ENCODE data around the gene MAMLD1. TPM values are rescaled to one million over a fixed set of nuclear protein-coding genes. Genes with fewer than 3 reads are reported as not detected.

Gene MAMLD1
- total RNA-seq, 1 donor from 2014 or later, result 4.5 TPM

DNA sequence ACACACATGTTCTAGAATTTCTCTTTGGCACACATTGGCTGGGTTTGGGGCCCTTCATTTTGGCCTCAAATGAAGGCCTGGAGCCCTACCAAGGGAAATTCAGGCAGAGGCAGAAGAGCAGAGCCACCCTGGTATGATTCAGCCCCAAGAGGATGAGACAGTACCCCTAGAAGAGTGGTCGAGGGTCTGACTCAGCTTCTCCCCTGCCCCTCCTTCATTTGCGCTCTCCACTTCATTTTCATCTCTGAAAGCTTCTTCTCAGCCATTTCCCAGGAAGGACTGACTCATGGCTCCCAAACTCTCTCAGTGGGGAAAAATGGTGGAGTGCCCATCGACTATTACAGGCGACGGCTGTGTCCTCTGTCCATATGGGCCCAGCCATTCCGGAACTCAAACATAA, 43.5 kb downstream of the MAMLD1 start:
- Mint-ChIP-seq H3K4me1 (no peaks in the 10 kb centered on the region), H3K9me3 (peaks cover 4% of the 10 kb centered on the region), H3K36me3 (ENCODE audit: low read depth) (no peaks in the 10 kb centered on the region), H3K4me3 (no peak overlapping the region), H3K27ac (ENCODE audit: unreplicated experiment) (no peak overlapping the region), H3K27me3 (ENCODE audit: low read depth) (no peaks in the 10 kb centered on the region)
- TF ChIP-seq CTCF (conservative IDR thresholded peaks at IDR 0.05), result no peak
- DNase-seq (ENCODE audit: low read depth, low spot score), result no peak

- no peak for TF ChIP-seq CTCF (conservative IDR thresholded peaks at IDR 0.05)
- Mint-ChIP-seq H3K27me3 (ENCODE audit: low read depth) (no peaks in the 10 kb centered on the region), H3K4me1 (no peaks in the 10 kb centered on the region), H3K27ac (ENCODE audit: unreplicated experiment) (no peak overlapping the region), H3K9me3 (peaks cover 3% of the 10 kb centered on the region), H3K4me3 (no peak overlapping the region), H3K36me3 (ENCODE audit: low read depth) (no peaks in the 10 kb centered on the region)
- no peak for DNase-seq (ENCODE audit: low read depth, low spot score)
Observed at GRCh38 chrX:150408007-150408406, 44.9 kb downstream of the MAMLD1 start.

DNA sequence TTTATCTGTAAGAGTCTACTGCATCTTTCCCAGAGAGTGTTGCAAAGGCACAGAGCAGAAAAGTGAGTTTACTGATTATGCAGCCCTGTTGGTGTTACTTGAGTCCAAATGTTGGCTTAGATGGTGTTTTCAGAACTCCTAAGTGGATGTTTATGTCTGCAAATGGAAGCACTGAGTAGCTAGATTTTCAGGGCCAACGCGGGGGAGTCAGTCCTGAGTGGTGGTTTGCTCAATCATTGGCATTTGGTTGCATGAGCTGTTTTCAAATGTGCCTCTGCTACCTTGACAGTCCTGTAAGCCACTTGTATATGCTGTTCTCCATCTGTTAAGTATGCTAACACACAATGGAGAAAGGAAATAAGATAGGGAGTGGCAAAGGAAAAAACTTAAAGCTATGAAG, 45.4 kb downstream of the MAMLD1 start:
- H3K27ac Mint-ChIP-seq (ENCODE audit: unreplicated experiment), result no peak overlapping the region
- H3K36me3 Mint-ChIP-seq (ENCODE audit: low read depth), result no peaks in the 10 kb centered on the region
- no peak for TF ChIP-seq CTCF (conservative IDR thresholded peaks at IDR 0.05)
- H3K4me3 Mint-ChIP-seq, result no peak overlapping the region
- H3K9me3 Mint-ChIP-seq, result no peaks in the 10 kb centered on the region
- H3K4me1 Mint-ChIP-seq, result no peaks in the 10 kb centered on the region
- no peak for DNase-seq (ENCODE audit: low read depth, low spot score)
- no peaks in the 10 kb centered on the region for H3K27me3 Mint-ChIP-seq (ENCODE audit: low read depth)

- no peak for TF ChIP-seq CTCF (conservative IDR thresholded peaks at IDR 0.05)
- no peak overlapping the region for H3K4me3 Mint-ChIP-seq
- H3K27me3 Mint-ChIP-seq (ENCODE audit: low read depth), result no peaks in the 10 kb centered on the region
- no peaks in the 10 kb centered on the region for H3K36me3 Mint-ChIP-seq (ENCODE audit: low read depth)
- no peaks in the 10 kb centered on the region for H3K4me1 Mint-ChIP-seq
- no peak overlapping the region for H3K27ac Mint-ChIP-seq (ENCODE audit: unreplicated experiment)
- no peak for DNase-seq (ENCODE audit: low read depth, low spot score)
- H3K9me3 Mint-ChIP-seq, result no peaks in the 10 kb centered on the region
Observed at GRCh38 chrX:150409486-150409885, 46.4 kb downstream of the MAMLD1 start.

DNA sequence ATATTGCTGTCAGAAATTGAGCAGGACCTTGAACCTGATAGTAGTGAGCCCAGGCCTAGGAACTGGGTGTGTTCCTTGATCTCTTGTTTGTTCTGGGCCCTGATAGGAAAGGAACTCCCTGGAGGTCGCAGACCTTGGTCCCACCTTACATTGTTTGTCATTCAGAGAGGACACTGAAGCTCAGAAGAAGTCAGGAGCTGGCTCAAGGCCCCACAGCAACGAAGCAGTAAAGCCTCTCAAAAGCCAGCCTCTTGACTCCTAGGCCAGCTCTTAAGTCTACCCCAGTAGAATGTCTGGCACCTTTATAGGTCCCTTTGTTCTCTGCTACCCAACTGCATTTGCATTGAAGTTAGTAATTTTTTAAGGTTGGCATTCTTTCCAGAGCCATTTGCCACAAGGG, 46.8 kb downstream of the MAMLD1 start:
- Mint-ChIP-seq H3K9me3 (no peaks in the 10 kb centered on the region), H3K27me3 (ENCODE audit: low read depth) (no peaks in the 10 kb centered on the region), H3K27ac (ENCODE audit: unreplicated experiment) (no peak overlapping the region), H3K4me3 (no peak overlapping the region), H3K4me1 (no peaks in the 10 kb centered on the region), H3K36me3 (ENCODE audit: low read depth) (no peaks in the 10 kb centered on the region)
- no peak for TF ChIP-seq CTCF (conservative IDR thresholded peaks at IDR 0.05)
- no peak for DNase-seq (ENCODE audit: low read depth, low spot score)

DNA sequence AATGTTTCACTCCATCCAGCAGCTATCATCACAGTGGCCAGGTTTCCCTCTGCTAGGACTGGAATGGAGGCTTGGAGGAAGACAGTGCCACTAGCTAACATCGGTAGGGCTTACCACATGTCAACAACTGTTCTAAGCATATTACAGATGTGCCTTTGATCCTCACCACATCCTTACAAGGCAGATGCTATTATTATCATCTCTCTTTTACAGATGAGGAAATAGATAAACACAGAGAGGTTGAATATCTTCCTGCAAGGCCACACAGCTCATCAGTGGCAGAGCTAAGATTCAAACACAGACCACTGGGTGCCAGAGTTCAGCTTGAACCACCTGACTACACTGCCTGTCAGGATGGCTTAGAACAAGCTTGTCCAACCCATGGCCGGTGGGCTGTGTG, 47.4 kb downstream of the MAMLD1 start:
- no peak overlapping the region for H3K4me3 Mint-ChIP-seq
- DNase-seq (ENCODE audit: low read depth, low spot score), result no peak
- no peaks in the 10 kb centered on the region for H3K36me3 Mint-ChIP-seq (ENCODE audit: low read depth)
- no peaks in the 10 kb centered on the region for H3K4me1 Mint-ChIP-seq
- no peak for TF ChIP-seq CTCF (conservative IDR thresholded peaks at IDR 0.05)
- H3K27ac Mint-ChIP-seq (ENCODE audit: unreplicated experiment), result no peak overlapping the region
- H3K9me3 Mint-ChIP-seq, result no peaks in the 10 kb centered on the region
- no peaks in the 10 kb centered on the region for H3K27me3 Mint-ChIP-seq (ENCODE audit: low read depth)

Measured in neural crest cell (in vitro differentiated cells).